GM12878 (cell line): ENCODE measurements around the gene SMIM10L1. TPM values are rescaled to one million over a fixed set of nuclear protein-coding genes. Genes with fewer than 3 reads are reported as not detected.

Experiments
- ATAC-seq: fragments of 200-7000 bp; cut with Tn5 transposase; 3 replicates; pipeline ENCODE4 v1.9.1; 2020; ENCODE audit warnings: mild to moderate bottlenecking, moderate library complexity
- BruUV-seq: library from RNA; stranded (reverse); fragments of 400-500 nt; replicated peaks from 2 replicates; lab custom pipeline; 2021; lab: Mats Ljungman, UMichigan
- CTCF ChIA-PET: fragments of 300-600 bp; sonication (Branson Sonifier 250); formaldehyde crosslinking; extraction: SDS; loops from one replicate; lab custom pipeline; 2021; ENCODE audit warnings: inconsistent platforms; lab: Yijun Ruan, JAX
- POLR2A ChIA-PET: fragments of 350-600 bp; formaldehyde crosslinking; extraction: SDS; loops from one replicate; lab custom pipeline; 2021; ENCODE audit warnings: inconsistent platforms; lab: Charles Lee
- RAD21 ChIA-PET: fragments of 300-600 bp; sonication (Branson Sonifier 250); formaldehyde crosslinking; loops from one replicate; lab custom pipeline; 2023; ENCODE audit warnings: antibody characterized with exemption; ENCODE audit not compliant: unreplicated experiment; lab: Charles Lee
- SMC1A ChIA-PET: fragments of 300-600 bp; sonication (Branson Sonifier 250); formaldehyde crosslinking; loops from one replicate; lab custom pipeline; 2023; ENCODE audit not compliant: unreplicated experiment, uncharacterized antibody; lab: Charles Lee
- DNase-seq: peaks from one replicate; pipeline ENCODE4 v3.0.0-alpha.2; 2011; ENCODE audit warnings: low read depth, low spot score
- FAIRE-seq: peaks from 3 replicates; lab custom pipeline; 2011; peaks lifted over from hg19 to GRCh38; lab: Jason Lieb, UNC
- H2AFZ ChIP-seq: 2 replicates; pipeline ENCODE4 v1.6.0; 2011; ENCODE audit warnings: low read depth, low read length, control low read depth; ENCODE audit not compliant: control insufficient read depth
- H3K27ac ChIP-seq: 2 replicates; pipeline ENCODE4 v1.5.1; 2011; ENCODE audit warnings: control low read depth; ENCODE audit not compliant: control insufficient read depth, insufficient read depth
- H3K27me3 ChIP-seq, 2 experiments: replicated peaks in 1 of 2; 2 replicates each; pipeline versions ENCODE4 v1.6.0 to v1.6.1; 2011; ENCODE audit warnings: low read length in 1 of 2; ENCODE audit not compliant: control insufficient read depth in 2 of 2, insufficient read depth in 2 of 2
- H3K36me3 ChIP-seq, 2 experiments: 2 replicates each; pipeline ENCODE4 v1.5.1; 2011; ENCODE audit warnings: low read length in 1 of 2; ENCODE audit not compliant: control insufficient read depth in 2 of 2, insufficient read depth in 2 of 2
- H3K4me1 ChIP-seq: 2 replicates; pipeline ENCODE4 v1.6.1; 2011; ENCODE audit warnings: mild to moderate bottlenecking, low read length, moderate library complexity, mixed read lengths; ENCODE audit not compliant: control insufficient read depth, insufficient read depth
- H3K4me2 ChIP-seq: 2 replicates; pipeline ENCODE4 v1.6.0; 2011; ENCODE audit warnings: control low read depth; ENCODE audit not compliant: control insufficient read depth, insufficient read depth
- H3K4me3 ChIP-seq: fragments of 200-600 bp; sonication (generic); 2 replicates; pipeline ENCODE4 v1.5.1; 2016
- H3K79me2 ChIP-seq: 2 replicates; pipeline ENCODE4 v1.6.0; 2011; ENCODE audit warnings: low read length; ENCODE audit not compliant: control insufficient read depth, insufficient read depth
- H3K9ac ChIP-seq: 2 replicates; pipeline ENCODE4 v1.8.0; 2011; ENCODE audit warnings: low read length, control low read depth, mixed read lengths; ENCODE audit not compliant: control insufficient read depth, insufficient read depth
- H3K9me3 ChIP-seq: replicated peaks from 3 replicates; pipeline ENCODE4 v1.5.1; 2011; ENCODE audit warnings: mild to moderate bottlenecking, low read length; ENCODE audit not compliant: control insufficient read depth, insufficient read depth
- H4K20me1 ChIP-seq: 2 replicates; pipeline ENCODE4 v1.6.0; 2011; ENCODE audit not compliant: control insufficient read depth, insufficient read depth
- FOXK2 ChIP-seq: fragments of 450-650 bp; IDR thresholded peaks from 2 replicates; pipeline ENCODE4 v1.6.1; 2017; ENCODE audit warnings: mild to moderate bottlenecking, moderate library complexity
- HCFC1 ChIP-seq: fragments of 150-350 bp; IDR thresholded peaks from 2 replicates; pipeline ENCODE4 v1.6.1; 2014; ENCODE audit warnings: low read length
- HDAC6 ChIP-seq: fragments of 200-600 bp; sonication (generic); IDR thresholded peaks from one replicate; pipeline ENCODE4 v1.8.0; 2017; ENCODE audit warnings: antibody characterized with exemption; ENCODE audit not compliant: unreplicated experiment
- MYB ChIP-seq: fragments of 150-350 bp; IDR thresholded peaks from 2 replicates; pipeline ENCODE4 v1.6.1; 2014; ENCODE audit warnings: mild to moderate bottlenecking, low read depth, low read length, borderline replicate concordance
- NFYB ChIP-seq: IDR thresholded peaks from 2 replicates; pipeline ENCODE4 v1.6.1; 2011; ENCODE audit warnings: low read depth, mild to moderate bottlenecking, low read length, improper control_type of control experiment, moderate library complexity; ENCODE audit not compliant: insufficient read depth
- SPI1 ChIP-seq: IDR thresholded peaks from 2 replicates; pipeline ENCODE4 v1.6.1; 2011; ENCODE audit warnings: low read depth, mild to moderate bottlenecking, low read length, moderate library complexity, borderline replicate concordance; ENCODE audit not compliant: insufficient read depth
- in situ Hi-C: fragments of 300-500 bp; cut with MboI; formaldehyde crosslinking; loops from 9 replicates; pipeline ENCODE4 v1.14.3; 2018; ENCODE audit warnings: mixed read lengths
- intact Hi-C: fragments of 100-400 bp; cut with micrococcal nuclease; formaldehyde crosslinking; loops from one replicate; pipeline ENCODE4 v1.14.2; 2022; ENCODE audit not compliant: unreplicated experiment
- polyA plus RNA-seq, 11 experiments: library from polyadenylated mRNA; depleted of rRNA in 4 of 11; unstranded in 6 of 11; stranded (reverse) in 5 of 11; fragments of >200 nt; fragmentation: Nextera tagmentation in 4 of 11; fragmentation: Illumina TruSeq in 1 of 11; extraction: Ambion mirVana in 4 of 11; extraction: Trizol in 1 of 11; gene quantifications; 1 replicate in 1 of 11; 2 replicates in 10 of 11; pipeline versions ENCODE4 v1.2.1 to v1.2.3, GENCODE V29; 2011 to 2016; ENCODE audit warnings: inconsistent platforms in 2 of 11, missing spikeins in 2 of 11, low read depth in 1 of 11
- total RNA-seq, 4 experiments: library from RNA; depleted of rRNA in 3 of 4; stranded (reverse); fragments of >200 nt in 3 of 4; fragmentation: Illumina TruSeq in 1 of 4; extraction: Trizol in 1 of 4; gene quantifications; 2 replicates each; pipeline versions ENCODE4 v1.2.1 to v1.2.3, GENCODE V29; 2013 to 2021
- TF ChIP-seq, protein P1 (sequence below): IDR thresholded peaks from 2 replicates; pipeline ENCODE4 v1.6.1; 2011; ENCODE audit warnings: low read depth, mild to moderate bottlenecking, low read length, moderate library complexity, borderline replicate concordance; ENCODE audit errors: extremely low read depth
- TF ChIP-seq, protein P2 (sequence below): fragments of 450-650 bp; IDR thresholded peaks from 2 replicates; pipeline ENCODE4 v1.6.1; 2017; ENCODE audit warnings: low read depth, mild to moderate bottlenecking, moderate library complexity
- TF ChIP-seq, protein P3 (sequence below): fragments of 450-650 bp; IDR thresholded peaks from 2 replicates; pipeline ENCODE4 v1.6.1; 2017; ENCODE audit warnings: mild to moderate bottlenecking
- TF ChIP-seq, protein P4 (sequence below): IDR thresholded peaks from 2 replicates; pipeline ENCODE4 v1.6.1; 2012; ENCODE audit warnings: low read depth, low read length, improper control_type of control experiment

The SMIM10L1 gene
- total and polyA plus RNA-seq, 10 of the 15 experiments (the other 5 are each of a cell fraction or from before 2014, with no cell fraction given) = 3.3 to 10.5 (median 7.6) TPM

DNA sequence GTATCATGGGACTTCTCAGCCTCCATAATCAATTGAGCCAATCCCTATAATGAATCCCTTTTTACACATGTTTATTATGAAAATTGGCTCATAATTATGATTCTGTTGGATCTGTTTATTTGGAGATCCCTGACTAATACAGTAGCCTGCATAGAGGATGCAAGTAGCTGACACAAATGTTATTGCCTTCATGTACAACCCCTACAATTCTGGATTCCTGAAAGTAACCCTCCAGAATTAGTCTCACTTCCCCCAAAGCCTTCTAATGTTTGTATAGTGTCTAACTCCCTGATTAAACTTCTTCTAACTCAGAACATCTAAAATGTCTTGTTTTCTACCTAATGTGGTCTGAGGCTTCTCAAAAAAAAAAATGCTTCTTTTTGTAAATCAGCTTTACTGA lies 6.6 kb upstream of the SMIM10L1 start:
- ChIA-PET SMC1A (interaction anchor here (1.3 to 1.6 kb wide), 2 partner anchors 25 to 28 kb away, joined by 4 to 5 read pairs; no protein-coding TSS in a partner anchor), POLR2A (interaction anchor here (1.2 kb wide), 1 partner anchor 9 kb away, joined by 4 read pairs; no protein-coding TSS in a partner anchor), RAD21 (no interaction called here), CTCF (interaction anchor here (1.0 to 2.1 kb wide), 5 partner anchors 11 to 393 kb away, joined by 3 to 8 read pairs (median 3); no protein-coding TSS in a partner anchor)
- no peak for FAIRE-seq
- TF ChIP-seq MYB = no peak
- TF ChIP-seq SPI1 = peak; percentile 30; the same call in 1 of the 2 replicates
- Histone ChIP-seq H3K36me3 (peaks cover 4 to 21% of the 10 kb centered on the region in 2 experiments), H4K20me1 (no peaks in the 10 kb centered on the region), H3K4me3 (no peak overlapping the region), H3K9ac (no peak overlapping the region), H3K9me3 (peaks cover 5% of the 10 kb centered on the region; the same call in 2 of the 3 replicates), H3K27ac (no peak overlapping the region), H2AFZ (no peak overlapping the region), H3K79me2 (peaks cover 54% of the 10 kb centered on the region), H3K27me3 (no peaks in the 10 kb centered on the region), H3K4me2 (no peak overlapping the region), H3K4me1 (no peaks in the 10 kb centered on the region)
- ATAC-seq = peak; percentile 68
- in situ Hi-C loops = no loop called here
- no peak for DNase-seq
- intact Hi-C loops = no loop called here
- TSS peak; percentile 3 for BruUV-seq

DNA sequence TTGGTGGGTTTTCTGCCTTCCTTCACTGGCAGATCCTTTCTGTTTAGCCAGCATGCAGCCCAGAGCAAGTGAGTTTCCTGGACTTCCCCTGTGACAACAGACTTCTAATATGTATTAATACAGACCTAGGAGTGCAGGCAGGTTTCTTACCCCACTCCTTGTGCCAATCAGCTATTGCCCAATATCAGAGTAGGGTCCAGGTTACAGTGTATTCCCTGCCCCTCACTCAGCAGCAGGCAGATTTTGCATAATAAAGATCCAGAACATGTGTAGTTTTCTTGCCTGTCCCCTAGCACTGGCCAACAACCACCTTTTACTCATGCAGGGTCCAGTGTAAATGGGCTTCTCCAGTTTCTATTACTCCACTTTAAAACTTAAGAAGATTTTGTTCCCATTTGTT lies 4.7 kb upstream of the SMIM10L1 start:
- Histone ChIP-seq H3K36me3 (peaks cover 4 to 15% of the 10 kb centered on the region in 2 experiments), H4K20me1 (no peaks in the 10 kb centered on the region), H2AFZ (no peak overlapping the region), H3K9me3 (peaks cover 5% of the 10 kb centered on the region; the same call in 2 of the 3 replicates), H3K4me2 (no peak overlapping the region), H3K4me3 (0 out of 2 replicates have a peak overlapping the region, but pooled peaks have one; percentile 15), H3K27me3 (no peaks in the 10 kb centered on the region), H3K4me1 (no peaks in the 10 kb centered on the region), H3K9ac (no peak overlapping the region), H3K27ac (peak overlapping the region; percentile 19; the same call in 1 of the 2 replicates), H3K79me2 (peaks cover 66% of the 10 kb centered on the region)
- ChIA-PET SMC1A (interaction anchor here (0.7 to 1.9 kb wide), 6 partner anchors 8 to 188 kb away, joined by 3 to 6 read pairs (median 3); no protein-coding TSS in a partner anchor), POLR2A (interaction anchor here (0.6 kb wide), 1 partner anchor 1374 kb away, joined by 7 read pairs; no protein-coding TSS in a partner anchor), CTCF (no interaction called here), RAD21 (no interaction called here)
- TF ChIP-seq, protein P1, sequence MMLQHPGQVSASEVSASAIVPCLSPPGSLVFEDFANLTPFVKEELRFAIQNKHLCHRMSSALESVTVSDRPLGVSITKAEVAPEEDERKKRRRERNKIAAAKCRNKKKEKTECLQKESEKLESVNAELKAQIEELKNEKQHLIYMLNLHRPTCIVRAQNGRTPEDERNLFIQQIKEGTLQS = no peak
- TF ChIP-seq, protein P2, sequence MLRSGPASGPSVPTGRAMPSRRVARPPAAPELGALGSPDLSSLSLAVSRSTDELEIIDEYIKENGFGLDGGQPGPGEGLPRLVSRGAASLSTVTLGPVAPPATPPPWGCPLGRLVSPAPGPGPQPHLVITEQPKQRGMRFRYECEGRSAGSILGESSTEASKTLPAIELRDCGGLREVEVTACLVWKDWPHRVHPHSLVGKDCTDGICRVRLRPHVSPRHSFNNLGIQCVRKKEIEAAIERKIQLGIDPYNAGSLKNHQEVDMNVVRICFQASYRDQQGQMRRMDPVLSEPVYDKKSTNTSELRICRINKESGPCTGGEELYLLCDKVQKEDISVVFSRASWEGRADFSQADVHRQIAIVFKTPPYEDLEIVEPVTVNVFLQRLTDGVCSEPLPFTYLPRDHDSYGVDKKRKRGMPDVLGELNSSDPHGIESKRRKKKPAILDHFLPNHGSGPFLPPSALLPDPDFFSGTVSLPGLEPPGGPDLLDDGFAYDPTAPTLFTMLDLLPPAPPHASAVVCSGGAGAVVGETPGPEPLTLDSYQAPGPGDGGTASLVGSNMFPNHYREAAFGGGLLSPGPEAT = no peak
- TF ChIP-seq FOXK2 = no peak
- TF ChIP-seq HCFC1 = no peak
- TF ChIP-seq, protein P3, sequence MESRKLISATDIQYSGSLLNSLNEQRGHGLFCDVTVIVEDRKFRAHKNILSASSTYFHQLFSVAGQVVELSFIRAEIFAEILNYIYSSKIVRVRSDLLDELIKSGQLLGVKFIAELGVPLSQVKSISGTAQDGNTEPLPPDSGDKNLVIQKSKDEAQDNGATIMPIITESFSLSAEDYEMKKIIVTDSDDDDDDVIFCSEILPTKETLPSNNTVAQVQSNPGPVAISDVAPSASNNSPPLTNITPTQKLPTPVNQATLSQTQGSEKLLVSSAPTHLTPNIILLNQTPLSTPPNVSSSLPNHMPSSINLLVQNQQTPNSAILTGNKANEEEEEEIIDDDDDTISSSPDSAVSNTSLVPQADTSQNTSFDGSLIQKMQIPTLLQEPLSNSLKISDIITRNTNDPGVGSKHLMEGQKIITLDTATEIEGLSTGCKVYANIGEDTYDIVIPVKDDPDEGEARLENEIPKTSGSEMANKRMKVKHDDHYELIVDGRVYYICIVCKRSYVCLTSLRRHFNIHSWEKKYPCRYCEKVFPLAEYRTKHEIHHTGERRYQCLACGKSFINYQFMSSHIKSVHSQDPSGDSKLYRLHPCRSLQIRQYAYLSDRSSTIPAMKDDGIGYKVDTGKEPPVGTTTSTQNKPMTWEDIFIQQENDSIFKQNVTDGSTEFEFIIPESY = no peak
- TF ChIP-seq NFYB = no peak
- TF ChIP-seq, protein P4, sequence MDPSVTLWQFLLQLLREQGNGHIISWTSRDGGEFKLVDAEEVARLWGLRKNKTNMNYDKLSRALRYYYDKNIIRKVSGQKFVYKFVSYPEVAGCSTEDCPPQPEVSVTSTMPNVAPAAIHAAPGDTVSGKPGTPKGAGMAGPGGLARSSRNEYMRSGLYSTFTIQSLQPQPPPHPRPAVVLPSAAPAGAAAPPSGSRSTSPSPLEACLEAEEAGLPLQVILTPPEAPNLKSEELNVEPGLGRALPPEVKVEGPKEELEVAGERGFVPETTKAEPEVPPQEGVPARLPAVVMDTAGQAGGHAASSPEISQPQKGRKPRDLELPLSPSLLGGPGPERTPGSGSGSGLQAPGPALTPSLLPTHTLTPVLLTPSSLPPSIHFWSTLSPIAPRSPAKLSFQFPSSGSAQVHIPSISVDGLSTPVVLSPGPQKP = no peak
- TF ChIP-seq HDAC6 = no peak
- FAIRE-seq = no peak
- in situ Hi-C loops = no loop called here
- no peak for DNase-seq
- intact Hi-C loops = no loop called here
- no TSS peak for BruUV-seq
- 0 out of 3 replicates have a peak, but pooled peaks have one; percentile 8 for ATAC-seq
